Measurements from ENCODE around the gene ARID5B. TPM values are rescaled to one million over a fixed set of nuclear protein-coding genes. Genes with fewer than 3 reads are reported as not detected.

The ARID5B gene
- total RNA-seq, 4 donors from 2014 or later = 7.6 to 36.3 (median 21.2) TPM

- H3K36me3 ChIP-seq = no peaks in the 10 kb centered on the region
- no peaks in the 10 kb centered on the region for H3K9me3 ChIP-seq
- DNase-seq = no peak
- H3K27ac ChIP-seq = no peak overlapping the region
- WGBS, 2 donors = 95% methylated on average over 4 of the region's 4 CpGs
- intact Hi-C loops (cut with DNase I) = no loop called here
- no peak for TF ChIP-seq POLR2A (IDR thresholded peaks at IDR 0.05)
- no peak for TF ChIP-seq CTCF (IDR thresholded peaks at IDR 0.05)
- H3K4me1 ChIP-seq = no peaks in the 10 kb centered on the region
- no peak overlapping the region for H3K4me3 ChIP-seq (replicated peaks in 1 of 3)
- no peaks in the 10 kb centered on the region for H3K27me3 ChIP-seq
Measured at GRCh38 chr10:61967298-61967697, 65.8 kb downstream of the ARID5B start.

- Histone ChIP-seq H3K4me3 (replicated peaks in 1 of 3) (no peak overlapping the region), H3K27ac (peak overlapping the region in 1 of 3 donors; percentile 15), H3K36me3 (no peaks in the 10 kb centered on the region), H3K4me1 (peaks cover 0 to 5% of the 10 kb centered on the region in 2 donors), H3K9me3 (no peaks in the 10 kb centered on the region), H3K27me3 (no peaks in the 10 kb centered on the region)
- DNase-seq = no peak
- no peak for TF ChIP-seq POLR2A (IDR thresholded peaks at IDR 0.05)
- no peak for TF ChIP-seq CTCF (IDR thresholded peaks at IDR 0.05)
- WGBS, 2 donors = 77 to 84% methylated on average over 6 of the region's 6 CpGs
- intact Hi-C loops (cut with DNase I) = no loop called here
Measured at GRCh38 chr10:61970182-61971002, 68.9 kb downstream of the ARID5B start.

GRCh38 chr10:61971003-61971325 is 69.5 kb downstream of the ARID5B start:
- no peak for TF ChIP-seq CTCF (IDR thresholded peaks at IDR 0.05)
- intact Hi-C loops (cut with DNase I) = no loop called here
- Histone ChIP-seq H3K9me3 (no peaks in the 10 kb centered on the region), H3K27ac (peak overlapping the region in 1 of 3 donors; percentile 15), H3K4me3 (replicated peaks in 1 of 3) (no peak overlapping the region), H3K4me1 (peaks cover 0 to 5% of the 10 kb centered on the region in 2 donors), H3K36me3 (no peaks in the 10 kb centered on the region), H3K27me3 (no peaks in the 10 kb centered on the region)
- no peak for DNase-seq

GRCh38 chr10:61973169-61973568 is 71.7 kb downstream of the ARID5B start:
- H3K36me3 ChIP-seq = no peaks in the 10 kb centered on the region
- no peak overlapping the region for H3K4me3 ChIP-seq (replicated peaks in 1 of 3)
- TF ChIP-seq CTCF (IDR thresholded peaks at IDR 0.05) = no peak
- no peak for TF ChIP-seq POLR2A (IDR thresholded peaks at IDR 0.05)
- no peaks in the 10 kb centered on the region for H3K9me3 ChIP-seq
- no peaks in the 10 kb centered on the region for H3K27me3 ChIP-seq
- WGBS, 2 donors = 79 to 89% methylated on average over 2 of the region's 2 CpGs
- intact Hi-C loops (cut with DNase I) = no loop called here
- peaks cover 0 to 5% of the 10 kb centered on the region in 2 donors for H3K4me1 ChIP-seq
- H3K27ac ChIP-seq = no peak overlapping the region
- DNase-seq = no peak

GRCh38 chr10:61973906-61974305 is 72.4 kb downstream of the ARID5B start:
- no peak for TF ChIP-seq POLR2A (IDR thresholded peaks at IDR 0.05)
- TF ChIP-seq CTCF (IDR thresholded peaks at IDR 0.05) = no peak
- H3K27ac ChIP-seq = no peak overlapping the region
- no peak overlapping the region for H3K4me3 ChIP-seq (replicated peaks in 1 of 3)
- no peaks in the 10 kb centered on the region for H3K27me3 ChIP-seq
- no peaks in the 10 kb centered on the region for H3K36me3 ChIP-seq
- H3K4me1 ChIP-seq = peaks cover 0 to 5% of the 10 kb centered on the region in 2 donors
- intact Hi-C loops (cut with DNase I) = no loop called here
- no peak for DNase-seq
- H3K9me3 ChIP-seq = no peaks in the 10 kb centered on the region
- WGBS, 2 donors = 81 to 87% methylated on average over 5 of the region's 5 CpGs
